HuH-7.5 (cell line): ENCODE results near the gene BCL2.
A peak's percentile ranks its signal among the peaks of the same experiment; 100 is the strongest.
"Not testable (repeated sequence)": the region's sequence is repeated elsewhere in the genome, so short reads cannot be mapped to it uniquely, and the experiment has no call there.

Experiments
- DNase-seq: peaks from one replicate; pipeline ENCODE4 v3.0.0; 2011; ENCODE audit warnings: low spot score

The BCL2 gene

DNA sequence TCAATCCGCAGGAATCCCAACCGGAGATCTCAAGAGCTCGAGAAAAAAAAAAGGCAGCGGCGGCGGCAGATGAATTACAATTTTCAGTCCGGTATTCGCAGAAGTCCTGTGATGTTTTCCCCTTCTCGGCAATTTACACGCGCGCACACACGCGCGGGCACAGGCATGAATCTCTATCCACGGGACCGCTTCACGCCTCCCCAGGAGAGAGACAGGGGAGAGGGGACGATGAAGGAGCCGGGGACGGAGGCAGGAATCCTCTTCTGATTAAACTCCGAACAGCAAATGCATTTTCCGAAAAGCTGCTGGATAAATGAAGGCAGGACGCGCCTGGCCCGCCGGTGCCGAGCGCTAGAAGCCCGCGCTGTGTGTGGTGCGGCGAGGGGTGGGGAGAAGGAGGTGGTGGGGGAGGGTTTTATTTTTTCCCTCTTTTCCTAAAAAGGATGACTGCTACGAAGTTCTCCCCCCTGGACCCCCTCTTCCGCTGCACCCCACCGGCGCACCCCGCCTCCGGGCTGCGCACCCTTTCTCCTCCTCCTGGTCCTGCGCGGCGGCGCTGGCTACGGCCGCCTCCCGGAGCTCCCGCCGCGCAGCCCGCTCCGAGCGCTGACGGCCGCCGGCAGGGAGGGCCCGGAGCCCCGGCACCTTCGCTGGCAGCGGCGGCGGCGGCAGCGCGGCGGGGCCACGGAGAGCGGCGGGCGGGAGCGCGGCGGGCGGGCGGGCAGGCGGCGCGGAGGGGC, at the start of gene BCL2:
TSS of gene BCL2 (minus strand) at position 387 of the 740 bp plus-strand sequence.
- peak; percentile 50 for DNase-seq

DNA sequence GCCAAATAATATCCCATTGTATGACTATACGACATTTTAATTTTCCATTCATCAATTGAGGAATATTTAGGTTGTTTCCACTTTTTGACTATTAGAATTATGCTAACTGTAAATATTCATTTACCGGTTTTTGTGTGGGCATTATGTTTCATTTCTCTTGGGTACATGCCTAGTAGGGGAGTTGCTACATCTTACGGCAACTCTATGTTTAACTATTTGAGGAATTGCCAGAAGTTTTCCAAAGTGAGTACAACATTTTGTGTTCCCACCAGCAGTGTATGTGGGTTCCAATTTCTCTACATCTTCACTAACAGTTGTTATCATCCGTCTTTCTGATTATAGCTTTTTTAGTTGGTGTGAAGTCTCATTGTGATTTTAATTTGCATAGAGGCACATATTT, 49.0 kb upstream of the BCL2 start:
- DNase-seq, result no peak

DNA sequence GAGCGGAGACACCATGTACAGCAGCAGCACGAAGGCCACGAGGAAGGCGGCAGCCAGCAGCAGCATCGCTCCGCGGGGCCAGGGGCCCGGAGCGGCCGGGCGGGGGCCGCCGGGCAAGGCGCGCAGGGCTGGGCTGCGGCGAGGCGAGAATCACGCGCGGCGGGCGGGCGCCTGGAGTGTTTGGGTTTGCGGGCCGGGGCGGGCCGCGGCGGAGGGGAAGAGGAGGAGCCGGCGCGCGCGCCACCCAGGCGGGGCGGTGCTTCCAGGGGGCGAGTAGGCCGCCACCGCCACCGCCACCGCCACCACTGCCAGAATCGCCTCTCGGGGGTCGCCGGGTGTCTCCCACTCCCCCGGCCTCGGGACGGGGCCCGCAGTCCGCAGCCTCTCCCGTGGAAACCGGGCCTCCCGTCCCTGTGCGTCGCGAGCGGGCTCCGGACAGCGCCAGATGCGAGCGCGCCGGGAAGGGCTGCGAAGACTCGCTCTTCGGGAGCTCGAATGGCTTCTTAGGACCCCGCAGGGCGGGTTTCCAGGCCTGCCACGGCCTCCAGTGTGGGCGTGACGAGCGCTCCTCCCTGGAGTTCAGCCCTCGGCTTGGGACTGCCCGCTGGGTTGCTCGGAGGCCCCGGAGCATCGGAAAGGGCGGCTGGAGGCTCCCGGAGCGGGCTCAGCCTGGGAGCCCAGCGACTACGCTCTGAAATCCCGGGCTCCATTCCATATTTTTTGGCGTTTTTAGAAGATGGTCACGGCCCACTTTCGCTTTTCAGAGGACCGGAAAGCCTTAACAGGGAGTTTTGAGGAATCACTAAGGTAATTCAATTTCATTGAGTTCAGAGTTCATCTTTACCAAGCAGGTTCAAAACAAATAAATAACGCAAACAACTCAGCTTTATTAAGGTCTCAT, 47.7 kb upstream of the BCL2 start, which contains the start of gene KDSR:
TSS of gene KDSR (minus strand) at position 154 of the 901 bp plus-strand sequence. CDS start at position 66, 88 bp downstream.
- DNase-seq, result peak; percentile 72

DNA sequence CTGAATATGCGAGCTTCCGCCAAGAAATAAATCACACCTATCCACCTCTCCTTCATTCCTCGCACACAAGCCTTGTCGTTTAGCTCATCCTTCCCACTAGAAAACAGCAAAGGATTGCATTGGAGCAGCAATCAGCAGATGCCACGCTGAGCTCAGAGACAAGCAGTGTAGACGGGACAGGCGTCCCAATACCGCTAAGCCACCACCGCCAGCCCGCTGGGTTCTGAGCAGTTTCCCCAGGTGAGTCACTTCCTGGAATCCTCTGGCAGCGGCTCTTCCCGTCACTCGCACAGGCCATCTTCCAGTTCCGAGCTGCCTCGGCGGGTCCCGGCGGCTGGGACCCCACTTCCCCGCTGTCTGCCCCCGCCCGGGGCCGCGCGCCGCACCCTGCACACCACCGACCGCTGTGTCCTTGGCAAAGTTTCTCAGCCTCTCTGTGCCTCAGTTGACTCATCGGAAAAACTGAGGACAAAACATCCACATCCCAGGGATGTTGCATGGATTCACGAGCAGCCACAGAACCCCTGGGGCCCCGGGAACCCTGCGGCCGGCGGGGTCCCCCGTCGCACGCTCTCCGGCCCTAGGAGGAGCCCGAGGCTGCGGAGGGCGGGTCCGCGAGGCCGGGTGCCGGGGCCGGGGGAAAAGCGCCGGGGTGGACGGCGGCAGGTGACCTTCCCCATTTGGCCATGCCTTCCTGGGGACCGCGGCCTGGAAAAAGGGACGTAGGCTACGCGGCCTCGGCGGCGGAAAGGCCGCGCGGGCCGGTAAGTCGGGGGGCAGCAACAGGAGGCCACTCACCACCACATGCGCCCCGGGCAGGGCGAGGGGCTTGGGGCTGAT, 46.9 kb upstream of the BCL2 start:
- peak; percentile 40 for DNase-seq

DNA sequence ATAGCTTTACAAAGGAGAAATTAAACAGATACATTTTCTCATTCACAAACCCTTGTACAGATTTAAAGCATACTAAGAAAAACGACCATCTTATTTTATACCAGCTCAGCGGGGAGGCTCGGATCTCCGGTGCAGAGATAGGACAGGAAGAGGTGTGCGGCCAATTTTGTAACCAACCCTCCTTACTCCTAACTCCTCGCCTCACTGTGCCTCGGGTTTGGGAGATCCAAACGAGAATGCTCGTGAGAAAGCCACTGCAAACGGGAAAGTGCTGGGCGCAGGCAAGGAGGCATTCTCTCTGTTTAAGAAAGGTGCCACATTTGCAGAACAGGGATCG, 46.3 kb upstream of the BCL2 start:
- no peak for DNase-seq

DNA sequence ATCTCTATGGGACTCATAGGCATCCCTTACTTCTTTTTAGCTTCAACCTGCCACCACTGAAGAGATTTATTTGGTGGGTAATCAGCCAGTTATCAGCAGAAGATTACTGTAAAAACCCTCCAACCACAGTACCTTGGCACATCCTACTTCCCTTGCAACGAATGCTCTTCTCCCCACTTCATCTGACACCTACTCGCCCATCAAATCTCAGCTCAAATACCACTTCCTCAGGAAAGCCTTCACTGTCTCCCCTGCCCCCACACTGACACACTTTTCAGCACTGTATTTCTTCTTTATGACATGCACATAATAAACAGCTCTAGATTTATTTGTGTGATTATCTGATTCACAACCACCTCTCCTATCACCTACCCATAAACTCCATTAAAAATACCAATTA, 44.4 kb upstream of the BCL2 start:
- no peak for DNase-seq

DNA sequence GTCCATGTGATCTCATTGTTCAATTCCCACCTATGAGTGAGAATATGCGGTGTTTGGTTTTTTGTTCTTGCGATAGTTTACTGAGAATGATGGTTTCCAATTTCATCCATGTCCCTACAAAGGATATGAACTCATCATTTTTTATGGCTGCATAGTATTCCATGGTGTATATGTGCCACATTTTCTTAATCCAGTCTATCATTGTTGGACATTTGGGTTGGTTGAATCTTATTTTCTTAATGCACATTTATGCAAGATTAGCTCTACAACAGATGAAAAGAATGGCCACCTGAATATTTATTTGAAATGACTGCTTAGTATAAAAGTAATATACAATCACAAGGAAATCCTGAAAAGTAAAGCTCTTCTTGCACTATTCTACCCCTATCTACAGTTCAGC, 43.9 kb upstream of the BCL2 start:
- DNase-seq, result not testable (repeated sequence)

DNA sequence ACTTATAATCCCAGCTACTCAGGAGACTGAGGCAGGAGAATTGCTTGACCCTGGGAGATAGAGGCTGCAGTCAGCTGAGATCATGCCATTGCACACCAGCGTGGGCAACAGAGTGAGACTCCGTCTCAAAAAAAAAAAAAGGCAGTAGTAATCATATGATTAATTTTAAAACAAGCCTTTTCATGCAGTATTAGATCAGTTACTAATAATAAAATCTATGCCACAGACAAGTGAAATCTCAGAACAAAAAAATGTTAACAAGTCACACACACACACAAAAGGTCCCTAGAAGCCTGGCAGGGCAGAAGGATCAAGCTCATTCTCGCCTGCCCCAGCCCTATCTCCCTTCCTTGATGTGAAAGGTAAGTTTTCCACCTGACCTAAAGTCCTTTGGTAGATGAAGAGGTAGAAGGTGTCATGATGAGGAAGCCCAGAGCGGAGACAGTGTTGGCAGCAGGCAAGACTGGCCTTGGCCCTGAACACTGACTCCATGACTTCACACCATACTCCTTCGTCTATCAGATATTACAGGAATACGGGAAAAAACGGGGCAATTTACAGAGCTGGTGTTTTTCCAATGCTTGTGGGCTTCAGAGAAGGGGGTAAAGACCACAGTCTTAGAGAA, 36.8 kb upstream of the BCL2 start:
- no peak for DNase-seq

DNA sequence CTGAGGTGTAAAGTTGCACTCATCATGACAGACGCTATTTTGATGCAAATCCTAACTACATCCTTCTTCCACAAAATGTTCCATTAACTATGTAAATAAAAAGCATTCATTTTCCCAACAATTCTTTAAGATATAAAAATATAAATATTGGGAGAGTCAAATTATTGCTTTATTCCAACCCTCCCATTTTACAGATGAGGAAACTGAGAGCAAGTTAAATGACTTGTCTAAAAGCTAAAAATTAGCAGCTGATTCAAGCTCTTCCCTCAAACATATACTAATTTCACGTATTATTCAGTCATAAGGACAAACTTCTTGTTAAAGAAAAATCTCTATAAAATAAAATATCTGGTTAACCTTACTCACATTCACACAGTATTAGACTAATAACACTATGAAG, 30.7 kb upstream of the BCL2 start:
- no peak for DNase-seq

DNA sequence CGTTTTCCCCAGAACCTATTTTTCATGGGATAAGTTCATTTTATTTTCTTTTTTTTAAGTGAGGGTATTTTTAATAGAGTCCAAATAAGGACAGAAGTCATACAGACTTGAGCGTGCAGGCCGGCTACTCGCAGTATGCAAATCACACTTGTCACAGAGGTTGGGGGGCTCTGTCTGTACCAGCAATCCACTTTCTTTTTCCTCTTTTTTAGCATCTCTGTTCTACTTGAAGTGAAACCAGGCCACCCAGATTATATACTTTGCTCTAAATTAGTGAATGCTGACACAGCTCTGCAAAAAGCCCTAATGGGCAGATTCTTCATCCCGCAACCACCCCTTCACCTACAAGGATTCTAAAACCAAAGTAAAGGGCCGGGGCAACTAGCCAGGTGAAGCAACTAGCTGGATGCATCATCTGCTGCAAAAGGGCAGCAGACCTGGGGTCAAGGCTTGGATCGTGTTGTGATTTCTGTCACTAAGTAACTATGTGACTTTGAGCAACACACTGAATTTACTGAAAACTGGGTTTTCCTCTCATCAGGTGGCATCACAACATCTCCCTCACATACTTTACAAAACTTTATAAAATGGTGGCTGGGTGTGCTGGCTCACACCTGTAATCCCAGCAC, 29.1 kb upstream of the BCL2 start:
- no peak for DNase-seq

DNA sequence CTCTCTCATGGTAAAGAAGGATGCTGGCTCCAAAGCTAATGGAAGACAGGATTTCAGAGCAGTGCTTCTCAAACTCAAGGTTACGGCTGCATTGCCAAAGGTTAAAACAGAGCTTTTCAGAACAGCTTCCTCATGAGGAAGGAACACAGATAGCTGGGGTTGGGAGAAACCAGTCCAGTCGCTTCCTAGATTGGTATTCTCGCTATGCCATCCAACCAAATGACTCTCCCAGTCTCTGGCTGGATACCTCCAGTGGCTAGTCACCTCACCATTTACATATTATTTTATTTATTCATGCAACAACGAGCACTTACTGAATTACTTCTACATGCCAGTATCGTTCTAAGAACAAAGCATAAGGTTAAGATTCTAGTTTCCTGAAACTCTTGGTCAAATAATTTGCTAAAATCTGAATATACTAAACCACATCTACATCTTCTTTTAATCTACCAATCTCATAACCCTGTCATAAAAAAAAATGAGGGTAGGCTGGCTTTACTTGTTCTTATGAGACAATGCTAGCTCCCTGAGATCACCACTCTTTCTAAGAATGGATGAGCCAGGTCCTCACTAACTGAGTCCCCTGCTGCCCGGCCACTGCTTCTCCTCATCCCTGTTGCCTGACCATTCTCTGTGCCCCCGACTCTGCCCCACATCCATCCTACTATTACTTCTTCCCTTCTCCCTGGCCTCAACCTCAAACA, 27.1 kb upstream of the BCL2 start:
- no peak for DNase-seq

DNA sequence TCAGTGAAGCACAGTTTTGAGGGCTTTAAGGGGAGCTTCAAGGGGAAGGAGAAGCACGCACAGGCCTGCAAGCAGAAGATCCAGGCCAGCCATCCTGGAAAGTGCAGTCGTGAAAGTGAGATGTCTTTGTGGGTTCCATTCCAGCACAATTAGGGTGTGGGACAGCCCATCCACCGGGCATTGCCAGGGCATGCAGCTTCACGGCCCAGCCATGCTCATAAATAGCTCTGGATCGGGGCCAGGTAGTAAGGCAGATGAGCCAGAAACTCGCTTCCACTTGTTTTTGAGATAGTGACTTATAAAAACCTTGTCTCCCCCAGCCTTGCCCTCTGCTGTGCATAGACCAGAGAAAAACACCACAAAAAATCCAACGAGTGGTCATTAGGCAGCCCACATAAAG, 26.5 kb upstream of the BCL2 start:
- DNase-seq, result no peak

DNA sequence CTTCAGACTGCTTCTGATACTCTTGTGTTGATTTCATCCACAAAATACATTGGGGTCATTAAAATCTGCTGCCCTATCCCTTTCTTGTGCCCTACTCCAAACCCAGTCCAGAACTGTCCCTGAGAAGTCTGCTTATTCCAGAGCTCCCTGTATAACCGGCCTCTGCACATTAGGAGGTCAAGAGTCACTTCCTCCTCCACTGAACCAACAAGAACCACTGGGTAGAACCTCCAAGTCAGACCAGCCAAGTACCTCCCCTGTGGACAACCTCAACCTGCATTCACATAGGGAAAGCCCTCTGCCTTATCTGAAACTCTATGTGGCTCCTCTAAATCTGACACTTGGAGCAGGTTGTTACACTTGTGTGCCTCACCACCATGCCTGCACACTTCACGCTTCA, 25.3 kb upstream of the BCL2 start:
- no peak for DNase-seq

DNA sequence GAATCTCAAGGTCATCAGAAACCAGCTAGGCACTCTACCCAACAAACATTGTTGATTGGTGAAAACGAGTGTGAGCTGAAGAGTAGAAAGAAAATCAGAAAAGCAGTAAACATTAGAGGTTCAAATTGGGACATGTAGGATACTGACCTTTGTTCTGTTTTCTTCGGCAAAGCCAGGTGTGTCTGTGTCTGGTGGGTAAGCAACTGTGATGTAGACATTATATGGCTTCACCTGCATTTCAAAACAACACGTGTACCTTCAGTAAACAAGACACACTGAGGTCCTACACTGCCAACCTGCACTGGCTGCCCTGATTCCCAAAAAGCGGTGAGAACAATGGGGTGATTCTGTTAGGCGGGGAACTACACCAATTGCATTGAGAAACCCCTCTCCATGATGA, 24.7 kb upstream of the BCL2 start:
- DNase-seq, result no peak

DNA sequence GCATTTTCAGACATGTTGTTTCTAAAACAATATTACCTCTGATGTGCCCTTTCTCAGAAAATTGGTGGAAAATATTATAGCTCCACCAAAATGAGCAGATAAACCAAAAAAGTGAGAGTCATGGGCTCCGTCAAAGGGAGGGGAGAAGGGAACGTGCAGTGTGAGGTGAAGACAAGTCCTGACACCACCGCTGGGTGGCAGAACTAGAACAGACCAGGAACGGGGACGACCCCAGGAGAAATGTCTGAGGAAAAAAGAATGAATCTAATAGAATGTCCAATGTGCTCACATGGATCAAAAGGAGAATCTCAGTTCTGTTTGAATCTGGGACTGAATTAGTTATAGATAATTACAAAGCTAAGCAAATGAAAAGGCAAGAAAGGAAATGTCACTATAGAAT, 22.6 kb upstream of the BCL2 start:
- DNase-seq, result peak; percentile 23

DNA sequence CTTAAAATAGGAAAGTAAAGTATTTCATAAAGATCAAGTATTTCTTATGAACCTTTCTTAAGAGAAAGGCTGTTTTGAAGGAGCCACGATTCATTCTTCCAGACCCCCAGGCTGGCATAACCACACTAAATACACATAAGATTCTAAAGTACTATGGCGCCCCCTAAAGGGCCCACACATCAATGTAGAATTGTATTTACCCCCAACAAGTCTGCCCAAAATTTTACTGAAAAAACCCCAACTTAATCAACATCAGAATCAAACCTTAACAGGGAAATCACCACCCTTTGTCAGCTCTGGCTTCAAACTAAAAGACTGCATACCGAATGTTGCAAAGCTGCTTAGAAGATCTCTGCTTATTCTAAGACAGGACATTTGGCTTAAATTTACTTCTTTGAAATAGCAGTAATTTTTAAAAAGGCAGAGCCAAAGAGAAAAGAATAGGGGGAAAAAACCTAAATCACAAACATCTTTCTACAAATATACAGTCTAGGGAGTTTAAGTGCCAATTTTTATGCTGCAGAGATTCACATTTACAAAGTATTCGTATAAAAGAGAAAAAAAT, 20.4 kb upstream of the BCL2 start:
- no peak for DNase-seq

DNA sequence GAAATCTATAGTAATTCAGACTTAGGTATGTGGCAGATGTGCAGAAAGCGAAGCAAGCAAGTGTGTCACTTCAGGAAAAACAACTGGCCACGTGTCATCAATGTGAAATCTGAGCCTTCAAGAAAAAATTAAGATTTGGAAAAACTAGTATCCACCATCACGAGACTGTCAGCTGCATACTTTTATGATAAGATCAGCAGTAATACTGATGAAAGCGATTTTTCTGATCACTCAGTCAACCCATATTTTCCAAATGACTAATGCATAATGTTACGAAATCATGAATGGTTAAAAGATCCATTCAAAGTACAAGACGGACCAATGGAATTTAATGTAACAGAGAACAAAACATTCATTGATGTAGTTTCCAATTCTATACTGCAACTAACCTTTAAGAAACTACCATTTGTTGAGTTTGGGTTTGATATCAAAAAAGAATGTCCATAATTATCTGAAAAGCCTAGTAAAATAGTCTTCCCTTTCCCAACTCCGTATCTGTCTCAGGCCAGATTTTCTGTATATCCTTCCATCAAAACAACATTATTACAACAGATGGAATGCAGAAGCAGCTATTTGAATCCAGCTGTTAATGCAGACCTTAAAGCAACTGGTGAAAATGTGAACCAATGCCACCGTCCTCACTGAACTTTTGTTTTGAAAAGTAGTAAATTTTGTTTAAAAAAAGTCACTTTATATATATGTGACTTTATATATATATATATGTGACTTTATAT, 17.0 kb upstream of the BCL2 start:
- DNase-seq, result no peak

DNA sequence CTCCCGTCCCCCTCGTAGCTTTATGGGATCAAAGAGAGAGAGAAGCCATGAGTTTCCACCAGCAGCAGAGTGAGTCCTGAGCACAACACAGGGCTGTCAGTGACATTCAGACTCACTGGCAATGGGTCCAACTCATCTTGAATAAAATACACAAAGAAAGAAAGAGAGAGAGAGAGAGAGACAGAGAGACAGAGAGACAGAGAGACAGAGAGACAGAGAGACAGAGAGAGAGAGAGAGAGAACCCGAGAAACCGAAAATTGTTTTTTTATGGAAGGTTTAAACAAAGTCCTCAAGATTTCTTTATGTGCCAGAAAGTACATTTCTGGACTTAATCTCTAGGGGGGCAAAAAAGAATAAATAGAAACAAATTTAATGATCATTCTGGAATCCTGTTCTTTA, 11.5 kb upstream of the BCL2 start:
- DNase-seq, result no peak

DNA sequence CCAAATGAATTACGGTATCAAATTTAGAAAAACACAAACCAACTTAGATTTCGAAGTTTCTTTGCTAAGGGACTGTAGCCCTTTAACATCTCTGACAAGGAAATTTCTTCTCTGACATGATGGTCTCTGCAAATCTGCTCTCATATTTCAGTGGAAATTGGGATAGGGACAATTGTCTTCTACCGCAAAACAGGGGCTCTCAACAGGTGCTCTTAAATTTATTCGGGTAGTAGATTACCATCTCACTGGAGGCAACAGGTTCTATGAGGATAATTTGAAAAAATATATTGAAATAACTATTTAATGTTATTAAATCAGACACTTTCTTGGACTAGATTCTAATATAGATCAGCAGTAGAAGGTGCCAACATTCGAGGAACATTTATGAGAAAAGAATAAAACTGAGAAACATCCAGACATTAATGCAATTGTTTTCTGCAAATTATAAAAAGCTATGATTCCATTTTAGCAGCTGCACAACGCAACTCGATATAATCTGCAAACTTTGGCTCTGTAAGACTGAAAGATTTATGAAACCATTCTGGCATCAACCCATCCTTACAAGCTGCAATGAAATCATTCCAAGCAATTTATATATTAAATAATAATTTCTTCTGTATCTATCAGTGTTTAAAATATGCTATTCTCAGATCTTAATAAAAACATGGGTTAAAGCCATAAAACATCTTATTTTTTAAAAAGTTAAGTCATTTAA, 10.0 kb upstream of the BCL2 start:
- no peak for DNase-seq
